DOHH2 (cell line): ENCODE results near the gene AFG3L2.

Source experiments
- CTCF ChIP-seq: fragments of 200-600 bp; sonication (generic); IDR thresholded peaks from one replicate; pipeline ENCODE4 v1.5.1; 2014; ENCODE audit warnings: antibody characterized with exemption, mild to moderate bottlenecking, low read depth, low read length; ENCODE audit not compliant: poor library complexity, severe bottlenecking
- EZH2phosphoT487 ChIP-seq: fragments of 200-600 bp; sonication (generic); IDR thresholded peaks from 2 replicates; pipeline ENCODE4 v1.6.1; 2017; ENCODE audit warnings: borderline replicate concordance, mild to moderate bottlenecking, antibody characterized with exemption, low read length, moderate library complexity, mixed read lengths

GRCh38 chr18:12287684-12288402 lies 89.2 kb downstream of the AFG3L2 start:
- TF ChIP-seq CTCF (no peak), EZH2phosphoT487 (no peak)
